Measurements from ENCODE around the gene IKZF3.

GRCh38 chr17:39750131-39751015 lies 113.7 kb downstream of the IKZF3 start:
- no peak for TF ChIP-seq GATA2 (IDR thresholded peaks at IDR 0.05; ENCODE audit: low read depth, low read length)
- no peak for TF ChIP-seq GATA3 (IDR thresholded peaks at IDR 0.05; ENCODE audit: low read depth, low read length)
